Measurements from ENCODE around the gene DYNC1LI1.
"Not testable (repeated sequence)": the region's sequence is repeated elsewhere in the genome, so short reads cannot be mapped to it uniquely, and the experiment has no call there.

The DYNC1LI1 gene

DNA sequence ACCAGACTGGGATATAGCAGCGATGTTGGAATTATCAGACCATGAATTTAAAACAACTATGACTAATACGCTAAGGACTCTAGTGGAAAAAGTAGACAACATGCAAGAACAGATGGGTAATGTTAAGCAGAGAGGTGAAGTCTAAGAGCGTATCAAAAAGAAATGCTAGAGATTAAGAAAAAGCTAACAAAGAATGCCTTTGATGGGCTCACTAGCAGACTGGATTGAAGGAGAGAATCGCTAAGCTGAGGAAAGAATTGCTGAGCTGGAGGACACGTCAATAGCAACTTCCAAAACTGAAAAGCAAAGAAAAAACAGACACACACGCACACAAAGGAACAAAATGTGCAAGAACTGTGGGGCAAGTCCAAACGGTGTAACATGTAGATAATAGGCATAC is 48.0 kb downstream of the DYNC1LI1 start:
- DNase-seq: no peak

DNA sequence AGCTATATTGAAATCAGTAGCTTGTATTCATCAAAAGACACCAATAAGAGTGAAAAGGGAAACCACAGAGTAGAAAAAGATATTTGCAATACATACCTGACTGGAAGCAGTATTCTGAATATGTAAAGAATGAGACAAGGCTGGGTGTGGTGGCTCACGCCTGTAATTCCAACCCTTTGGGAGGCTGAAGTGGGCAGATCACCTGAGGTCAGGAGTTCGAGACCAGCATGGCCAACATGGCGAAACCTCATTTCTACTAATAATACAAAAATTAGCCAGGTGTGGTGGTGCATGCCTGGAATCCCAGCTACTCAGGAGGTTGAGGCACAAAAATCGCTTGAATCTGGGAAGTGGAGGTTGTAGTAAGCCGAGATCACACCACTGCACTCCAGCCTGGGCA is 51.7 kb downstream of the DYNC1LI1 start:
- DNase-seq: not testable (repeated sequence)

DNA sequence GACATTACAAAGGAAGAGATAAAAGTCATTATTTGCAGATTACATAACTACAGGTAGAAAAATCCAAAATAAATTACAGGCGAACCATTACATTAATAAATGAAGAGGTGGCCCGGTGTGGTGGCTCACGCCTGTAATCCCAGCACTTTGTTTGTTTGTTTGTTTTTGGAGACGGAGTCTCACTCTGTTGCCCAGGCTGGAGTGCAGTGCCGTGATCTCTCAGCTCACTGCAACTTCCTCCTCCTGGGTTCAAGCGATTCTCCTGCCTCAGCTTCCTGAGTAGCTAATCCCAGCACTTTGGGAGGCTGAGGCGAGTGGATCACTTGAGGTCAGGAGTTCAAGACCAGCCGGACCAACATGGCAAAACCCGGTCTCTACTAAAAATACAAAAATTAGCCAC is 53.9 kb downstream of the DYNC1LI1 start:
- DNase-seq: not testable (repeated sequence)

DNA sequence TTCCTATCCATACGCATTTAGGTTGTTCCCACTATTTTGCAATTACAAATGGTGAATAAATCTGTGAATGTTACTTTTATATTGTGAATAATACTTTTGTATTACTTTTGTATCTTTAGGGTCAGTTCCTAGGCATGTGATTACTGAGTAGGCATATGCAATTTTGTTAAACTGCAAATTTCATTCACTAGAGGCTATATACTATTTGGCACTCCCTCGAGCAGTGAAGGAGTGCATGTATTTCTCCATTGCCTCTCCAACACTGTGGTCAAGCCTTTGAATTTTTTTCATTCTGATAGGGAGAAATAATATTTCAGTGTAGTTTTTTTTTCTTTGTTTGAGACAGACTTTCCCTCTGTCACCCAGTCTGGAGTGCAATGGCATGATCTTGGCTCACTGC is 59.7 kb downstream of the DYNC1LI1 start:
- DNase-seq: no peak

DNA sequence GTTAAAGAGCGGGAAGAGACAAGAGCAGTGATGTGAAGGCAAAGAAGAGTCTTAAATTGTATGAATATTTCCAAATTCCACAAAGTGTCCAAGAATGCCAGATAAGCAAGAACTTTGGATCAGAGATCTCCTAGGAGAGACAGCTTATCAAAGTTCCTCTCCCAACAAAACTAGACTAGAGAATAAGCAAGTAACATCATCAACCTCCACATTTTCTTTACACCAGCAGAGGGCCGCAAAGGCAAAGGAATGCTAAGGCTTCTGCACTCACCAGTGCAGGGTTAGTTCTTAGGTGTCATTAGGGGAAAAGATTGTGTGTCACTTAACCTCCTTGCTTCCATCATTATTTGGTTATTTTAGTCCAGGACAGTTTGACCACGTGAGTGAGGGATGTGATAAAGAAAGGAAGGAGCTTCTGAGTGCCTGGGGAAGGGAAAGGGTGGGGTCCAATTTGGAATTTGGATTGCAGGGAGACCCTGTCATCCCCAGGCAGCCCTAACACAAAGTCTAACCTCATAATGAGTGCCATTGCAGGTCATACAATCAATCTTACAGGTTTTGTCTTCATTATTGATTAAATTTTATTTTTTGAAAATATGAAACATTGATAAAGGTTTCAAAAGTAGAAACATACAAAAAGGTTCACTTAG is 60.5 kb downstream of the DYNC1LI1 start:
- DNase-seq: peak; percentile 56

DNA sequence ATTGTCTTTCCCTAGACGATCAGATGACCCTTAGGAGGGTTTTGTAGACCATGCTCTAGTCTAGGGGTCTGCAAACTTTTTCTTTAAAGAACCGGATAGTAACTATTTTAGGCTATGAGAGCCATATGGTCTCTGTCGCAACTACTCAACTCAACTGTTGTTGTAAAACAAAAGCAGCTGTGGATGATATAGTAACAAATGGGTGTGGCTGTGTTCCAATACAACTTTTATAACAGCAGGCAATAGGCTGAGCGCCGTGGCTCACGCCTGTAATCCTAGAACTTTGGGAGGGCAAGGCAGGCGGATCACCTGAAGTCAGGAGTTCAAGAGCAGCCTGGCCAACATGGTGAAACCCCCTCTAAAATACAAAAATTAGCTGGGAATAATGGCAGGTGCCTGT is 61.9 kb downstream of the DYNC1LI1 start:
- DNase-seq: no peak

DNA sequence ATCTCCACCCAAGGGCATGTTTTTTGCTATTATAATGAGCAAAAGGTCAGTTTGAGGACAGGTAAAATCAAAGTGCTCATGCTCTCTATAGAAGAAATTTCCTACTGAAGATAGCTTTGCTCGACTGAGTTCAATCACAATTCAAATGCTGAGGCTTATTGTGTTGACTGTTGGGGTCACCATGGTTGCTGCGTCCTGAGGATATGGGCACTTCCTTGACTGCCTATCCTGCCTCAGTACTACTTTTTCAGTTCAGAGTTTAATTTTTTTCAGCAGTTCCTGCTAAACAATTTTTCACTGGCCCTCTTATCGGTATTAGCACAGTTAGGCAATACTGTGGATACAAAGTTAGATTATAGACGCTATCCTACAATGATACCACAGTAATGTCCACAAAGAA is 64.2 kb downstream of the DYNC1LI1 start:
- no peak for DNase-seq

DNA sequence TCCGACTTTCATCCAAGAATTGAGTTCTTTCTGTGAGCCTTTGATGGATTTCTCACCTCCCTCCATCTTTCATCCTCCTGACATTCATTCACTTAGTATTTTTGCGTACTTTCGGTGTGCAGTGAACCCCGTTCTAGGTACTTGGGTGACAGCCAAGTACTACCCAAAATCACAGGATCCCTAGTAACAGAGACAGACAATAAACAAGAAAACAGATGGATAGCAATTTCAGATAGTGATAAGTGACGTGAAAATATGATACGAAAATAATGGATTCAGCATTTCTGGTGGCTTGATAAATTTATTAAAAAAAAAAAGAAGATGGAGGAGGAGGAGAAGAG is 67.7 kb downstream of the DYNC1LI1 start:
- DNase-seq: no peak

DNA sequence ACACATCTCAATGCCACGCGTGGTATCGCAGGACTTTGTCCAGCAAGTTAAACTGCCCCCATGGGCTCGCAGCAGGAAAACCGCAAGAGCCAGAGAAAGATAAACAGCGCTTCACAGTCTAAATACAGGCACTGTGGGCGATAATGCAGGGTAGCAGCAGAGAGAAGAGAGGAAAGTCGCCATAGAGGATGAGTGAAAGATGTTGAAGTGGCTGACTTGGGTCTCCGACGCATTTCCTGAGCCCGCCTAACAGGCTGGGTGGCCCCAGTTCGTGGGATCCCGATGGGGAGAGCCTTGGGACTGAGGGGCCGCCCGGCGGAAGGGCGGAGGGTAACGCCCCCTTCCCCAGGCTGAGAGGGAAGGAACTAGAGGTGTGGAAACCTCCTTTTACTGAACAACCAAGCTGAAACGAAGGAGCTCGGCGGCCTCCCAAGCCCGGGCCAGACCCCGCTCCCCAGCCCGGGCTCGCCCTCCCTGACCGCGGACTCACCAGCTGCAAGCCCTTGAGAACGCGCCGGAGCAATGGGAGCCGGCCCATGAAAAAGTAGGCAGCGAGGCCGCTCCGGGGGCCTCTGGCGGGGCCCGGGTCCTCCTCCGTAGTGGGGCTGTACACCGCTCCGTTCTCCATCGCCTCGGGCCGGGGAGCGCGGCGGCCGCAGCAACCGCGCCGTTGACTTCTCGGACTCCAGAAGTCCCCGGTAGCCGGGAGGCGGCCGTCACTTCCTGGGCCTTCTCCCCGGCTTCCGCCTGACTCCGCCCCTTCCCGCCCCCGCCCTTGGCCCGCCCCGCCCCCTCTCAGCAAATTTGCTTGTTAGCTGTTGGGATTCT is 68.3 kb downstream of the DYNC1LI1 start, which contains the start of gene CMTM6:
Gene CMTM6, minus strand, starts transcription at position 735 of the 828 bp plus-strand sequence. Its CDS starts 107 bp downstream, at position 628.
- peak; percentile 65 for DNase-seq

DNA sequence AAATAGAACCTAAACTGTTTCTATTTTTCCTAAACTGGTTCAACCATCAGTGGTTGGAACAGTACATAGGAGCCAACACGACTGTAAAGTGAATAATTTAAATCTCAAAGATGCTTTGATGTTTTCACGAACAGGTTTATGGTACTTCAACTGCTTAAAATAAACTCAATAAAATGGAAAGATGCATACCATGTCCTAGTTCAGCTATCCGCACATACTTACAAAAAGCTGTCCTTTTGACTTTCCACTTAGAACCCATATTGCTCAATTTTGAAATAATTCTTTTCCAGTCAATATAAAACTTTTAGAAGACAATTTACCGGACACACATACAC is 68.9 kb downstream of the DYNC1LI1 start:
- no peak for DNase-seq

DNA sequence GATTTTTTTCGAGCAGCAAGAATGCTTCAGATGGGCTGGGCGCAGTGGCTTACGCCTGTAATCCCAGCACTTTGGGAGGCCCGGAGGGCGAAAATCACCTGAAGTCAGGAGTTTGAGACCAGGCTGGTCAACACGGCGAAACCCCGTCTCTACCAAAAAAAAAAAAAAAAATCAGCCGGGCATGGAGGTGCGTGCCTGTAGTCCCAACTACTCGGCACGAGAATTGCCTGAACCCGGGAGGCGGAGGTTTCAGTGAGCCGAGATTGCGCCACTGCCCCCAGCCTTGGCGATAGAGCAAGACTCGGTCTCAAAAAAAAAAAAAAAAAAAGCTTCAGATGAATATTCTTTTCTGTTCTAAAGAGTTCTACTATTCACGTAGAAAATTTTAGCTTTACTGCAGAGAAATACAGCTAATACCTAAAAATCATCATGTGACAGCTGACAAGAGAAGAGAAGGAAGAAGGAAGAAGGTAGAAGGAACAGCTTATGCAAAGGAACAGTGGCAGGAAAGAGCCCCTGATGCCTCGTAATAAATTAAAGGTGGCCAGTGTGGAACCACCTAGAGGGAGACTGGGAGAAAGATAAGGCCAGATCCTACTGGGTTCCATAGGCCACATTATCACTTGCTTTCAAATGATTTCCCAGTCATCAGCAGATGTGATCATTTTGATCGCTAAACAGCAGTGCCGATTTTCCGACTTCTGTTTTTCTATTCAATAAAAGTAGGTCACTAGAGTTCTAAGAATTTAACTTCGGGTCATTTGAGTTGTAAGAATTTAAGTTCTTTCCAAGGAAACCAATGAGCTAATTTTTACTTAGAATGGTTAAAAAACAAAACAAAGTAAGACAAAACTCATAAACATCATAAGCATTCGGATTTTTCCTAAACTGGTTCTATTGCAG is 69.5 kb downstream of the DYNC1LI1 start:
- DNase-seq: no peak

DNA sequence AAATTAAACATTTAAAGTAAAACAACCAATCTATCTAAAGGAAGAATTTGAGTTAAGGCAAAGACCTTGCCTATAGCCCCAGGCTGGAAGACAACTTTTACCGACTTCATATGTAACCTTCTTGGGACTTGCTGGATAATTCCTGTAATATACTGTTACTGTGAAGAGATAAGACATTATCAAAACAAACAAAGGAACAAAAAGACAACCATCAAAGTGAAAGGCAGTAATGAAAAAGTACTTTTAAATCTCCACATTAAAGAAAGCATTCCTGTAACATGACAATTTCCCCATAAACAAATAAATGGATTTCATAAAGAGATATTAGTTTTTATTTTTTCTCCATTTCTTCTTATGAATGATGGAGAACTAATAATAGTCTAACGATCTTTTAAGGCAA is 70.4 kb downstream of the DYNC1LI1 start:
- DNase-seq: no peak

DNA sequence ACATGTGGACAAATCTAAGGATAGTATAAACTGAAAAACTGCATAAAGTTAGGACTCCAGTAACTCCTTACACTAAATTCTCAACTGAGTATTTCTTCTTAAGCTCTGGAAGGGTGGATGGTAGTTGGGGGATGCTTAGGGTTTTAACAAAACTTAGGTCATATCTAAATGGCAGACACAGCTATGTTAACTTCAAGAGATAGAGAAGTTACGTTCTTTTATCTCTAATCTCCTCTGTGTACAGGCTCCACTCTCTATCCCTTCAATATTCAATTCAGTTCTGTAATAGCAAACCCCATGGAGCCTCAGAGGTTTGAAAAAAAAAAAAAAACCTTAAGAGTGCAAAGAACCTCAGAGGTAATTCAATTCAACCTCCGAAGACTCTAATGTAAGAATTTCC is 71.1 kb downstream of the DYNC1LI1 start:
- DNase-seq: no peak

DNA sequence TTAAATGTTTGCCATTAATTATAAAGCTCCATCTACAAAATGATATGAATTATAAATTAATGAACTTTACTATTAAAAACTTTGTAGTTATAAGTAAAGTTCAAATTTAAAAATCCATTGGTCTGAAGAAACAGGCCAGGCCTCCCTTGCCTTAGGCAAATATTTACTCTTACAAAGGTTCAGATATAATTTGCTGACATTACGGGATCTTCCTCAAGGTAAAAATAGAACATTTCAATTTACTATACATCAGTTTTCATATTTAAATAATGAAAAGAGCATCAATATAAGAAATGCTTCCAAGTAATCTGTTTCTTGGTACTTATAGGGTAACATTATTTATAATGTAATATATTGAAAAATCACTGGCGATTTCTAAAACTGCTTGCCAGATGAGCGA is 71.7 kb downstream of the DYNC1LI1 start:
- no peak for DNase-seq

DNA sequence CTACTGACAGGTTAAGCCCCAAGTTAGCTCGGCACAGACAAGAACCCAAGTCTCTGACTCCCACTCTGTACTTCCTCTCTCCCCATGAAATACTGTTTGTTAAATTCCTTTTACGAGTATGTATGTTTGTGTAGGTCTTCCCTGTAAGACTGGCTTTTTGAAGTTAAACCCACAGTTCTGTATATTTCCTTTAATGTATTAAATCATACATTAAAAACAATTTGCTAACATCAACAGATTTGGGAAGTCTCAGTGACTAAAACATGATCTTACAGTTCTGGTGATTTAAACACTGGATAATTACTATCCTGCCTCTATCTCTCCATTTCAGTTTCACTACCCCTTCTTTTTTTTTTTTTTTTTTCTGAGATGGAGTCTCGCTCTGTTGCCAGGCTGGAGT is 72.4 kb downstream of the DYNC1LI1 start:
- DNase-seq: no peak

DNA sequence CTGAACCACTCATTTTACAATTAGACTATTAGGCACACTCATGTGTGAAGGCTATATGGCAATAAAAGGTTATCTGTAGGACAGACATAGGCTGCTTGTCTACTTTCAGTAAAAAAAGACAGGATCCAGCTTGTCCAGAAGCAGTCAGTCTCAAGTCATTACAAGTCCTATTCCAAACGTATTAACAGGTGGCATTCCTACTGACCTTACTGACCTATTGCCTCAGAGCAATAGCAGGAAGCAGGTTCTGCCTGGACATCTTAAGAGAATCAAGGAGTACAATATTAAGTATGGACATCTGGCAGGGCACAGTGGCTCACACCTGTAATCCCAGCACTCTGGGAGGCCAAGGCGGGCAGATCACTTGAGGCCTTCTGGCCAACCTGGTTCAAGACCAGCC is 75.0 kb downstream of the DYNC1LI1 start:
- no peak for DNase-seq

DNA sequence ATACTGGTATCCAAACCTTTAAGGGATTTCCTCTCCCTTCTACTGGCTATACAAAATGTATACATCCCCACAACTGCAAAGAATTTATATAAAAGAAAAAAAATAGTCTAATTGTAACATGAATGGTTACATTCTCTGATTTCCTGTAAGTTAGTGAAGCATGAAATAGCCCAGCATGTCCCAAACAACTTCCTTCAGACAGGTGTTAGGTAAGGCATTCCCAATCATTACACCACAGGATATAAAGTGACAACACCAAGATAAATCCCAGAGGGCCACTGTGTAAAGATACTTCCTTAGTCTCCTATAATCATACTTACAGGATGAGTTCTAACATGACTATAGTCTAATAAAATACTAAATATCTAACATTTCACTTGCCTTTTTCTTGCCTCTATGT is 75.6 kb downstream of the DYNC1LI1 start:
- no peak for DNase-seq

DNA sequence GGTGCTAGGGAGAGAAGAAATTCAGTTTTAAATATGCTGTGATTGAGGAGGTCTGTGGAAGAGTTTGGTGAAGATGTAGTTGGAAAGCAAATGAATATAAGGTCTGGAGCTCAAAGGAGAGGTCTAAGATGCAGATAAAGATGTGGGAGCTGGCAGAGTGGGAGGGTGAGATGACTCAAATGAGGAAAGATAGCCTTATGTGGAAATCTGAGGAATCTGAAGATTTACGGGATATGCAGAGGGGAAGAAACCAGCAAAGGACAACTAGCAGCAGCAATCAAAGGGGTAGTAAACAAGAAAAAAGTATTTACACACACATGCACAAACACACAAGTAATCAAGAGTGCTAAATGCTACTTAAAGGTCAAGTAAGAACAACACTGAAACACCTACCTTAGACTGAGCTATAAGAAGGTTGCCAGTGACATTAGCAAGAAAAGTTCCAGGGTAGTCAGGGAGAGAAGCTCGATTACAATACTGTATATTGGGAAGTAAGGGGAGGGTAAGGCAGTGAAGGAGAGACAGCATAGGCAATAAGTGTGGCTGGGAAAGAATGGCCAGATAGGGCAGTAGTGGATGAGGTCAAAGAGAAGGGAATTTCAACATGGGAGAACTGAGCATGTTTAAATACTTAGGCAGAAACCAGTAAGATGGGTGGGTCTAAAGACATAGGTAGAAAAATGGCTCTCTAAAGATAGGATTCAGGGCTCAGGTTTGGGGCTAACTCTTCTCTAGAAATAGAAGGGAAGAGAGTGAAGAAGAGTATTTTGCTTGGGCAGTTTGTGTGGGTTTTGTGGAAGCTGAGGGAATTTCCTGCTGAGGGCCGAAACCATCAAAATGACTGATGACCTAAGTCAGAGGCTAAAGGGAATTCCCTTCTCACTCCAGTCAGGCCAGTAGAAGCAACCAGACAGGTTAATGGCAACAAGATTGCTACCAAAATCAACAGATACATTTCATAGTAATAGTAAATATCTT is 76.9 kb downstream of the DYNC1LI1 start:
- DNase-seq: no peak

DNA sequence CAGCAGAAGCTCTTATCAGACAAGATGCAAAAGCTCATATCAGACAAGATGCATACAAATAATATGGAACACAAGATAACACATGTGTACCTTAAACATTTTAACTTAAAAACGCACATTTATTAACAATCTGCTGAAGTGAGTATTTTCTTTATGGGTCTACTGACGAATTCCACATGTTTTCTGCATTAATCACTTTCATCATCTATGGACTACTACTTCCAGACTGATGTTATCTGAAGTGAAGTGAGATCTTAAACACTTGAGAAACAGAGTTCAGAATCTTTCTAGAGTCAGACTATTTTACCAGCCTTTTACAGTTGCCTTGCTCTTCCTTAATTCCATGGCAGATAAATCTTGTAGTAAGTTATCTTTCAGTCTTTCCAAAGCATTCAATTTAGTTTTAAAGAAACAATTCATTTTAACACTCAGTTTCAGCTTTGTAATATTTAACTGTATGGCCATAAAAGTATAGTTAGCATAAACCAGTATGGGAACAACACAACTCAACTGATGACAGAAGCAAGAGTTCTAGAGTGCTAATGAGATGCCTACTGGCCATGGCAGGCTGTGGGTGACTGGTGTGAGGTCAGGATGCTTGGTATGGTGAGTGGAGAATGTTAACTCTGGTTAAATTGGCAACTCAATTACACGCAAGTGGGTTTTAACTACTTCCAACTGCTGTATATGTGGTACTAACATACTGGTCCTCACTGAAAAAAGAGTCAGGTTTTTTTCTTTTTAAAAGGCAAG is 77.8 kb downstream of the DYNC1LI1 start:
- no peak for DNase-seq

DNA sequence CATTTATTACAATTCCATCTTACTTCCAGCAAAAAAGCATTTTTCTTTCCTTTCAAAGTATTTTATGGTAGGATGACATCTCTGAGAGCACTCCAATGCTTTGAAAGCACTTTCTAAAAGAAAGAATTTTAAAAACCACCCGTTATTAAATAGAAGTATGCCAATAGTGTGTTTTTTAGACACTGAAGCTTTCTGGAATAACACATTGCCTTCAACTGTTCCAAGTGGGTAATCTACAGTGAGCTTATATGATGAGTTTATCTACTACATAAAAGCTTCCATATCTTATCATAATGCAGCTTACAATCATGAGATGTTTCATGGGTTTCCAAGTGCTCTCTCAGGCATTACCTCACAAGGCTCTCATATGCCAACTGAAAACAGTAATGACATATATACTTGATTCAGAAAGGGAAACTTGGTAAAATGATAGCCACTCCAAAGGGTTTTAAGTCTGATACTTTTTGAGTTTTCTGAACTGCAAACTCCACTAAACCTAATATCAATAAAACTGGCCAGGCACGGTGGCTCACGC is 82.1 kb downstream of the DYNC1LI1 start:
- DNase-seq: no peak

DNA sequence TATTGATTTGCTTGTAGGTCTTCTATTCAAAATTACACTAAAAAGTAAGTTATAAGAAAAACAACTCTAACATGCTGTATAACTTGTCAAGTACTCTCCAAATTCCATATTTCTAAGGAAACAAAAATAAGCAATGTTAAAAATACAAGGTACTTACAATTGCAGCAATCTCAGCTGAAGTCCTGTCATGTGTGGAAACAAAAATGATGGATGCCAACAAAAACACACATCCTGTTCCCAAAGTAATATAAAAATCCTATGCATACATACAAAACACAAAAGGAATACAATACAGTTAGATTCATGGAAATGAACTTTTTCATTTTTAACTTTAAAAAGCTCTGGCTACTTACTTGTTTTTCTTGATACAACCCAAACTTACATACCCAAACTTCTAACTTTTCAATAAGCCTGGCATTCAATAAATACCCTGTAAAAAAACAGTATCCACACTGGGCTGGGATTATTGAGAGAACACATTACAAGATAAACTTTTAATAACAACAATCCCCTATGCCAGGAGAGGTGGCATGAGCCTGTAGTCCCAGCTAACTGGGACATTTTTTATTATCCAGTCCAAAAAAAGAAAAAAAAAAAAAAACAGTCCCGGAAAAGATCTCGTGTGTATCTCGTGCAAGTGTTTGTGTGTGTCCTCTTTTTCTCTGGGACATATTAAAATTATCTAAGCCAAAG is 82.7 kb downstream of the DYNC1LI1 start:
- no peak for DNase-seq
